Measurements from ENCODE around the gene NYAP1. TPM values are rescaled to one million over a fixed set of nuclear protein-coding genes. Genes with fewer than 3 reads are reported as not detected.
A peak's percentile ranks its signal among the peaks of the same experiment; 100 is the strongest.

The NYAP1 gene
- total and polyA plus RNA-seq, 7 donors: 0.23 to 1.6 (median 1.4) TPM; not detected in 1

- Histone ChIP-seq H3K36me3 (no peaks in the 10 kb centered on the region), H3K4me1 (peaks cover 0 to 22% (median 19%) of the 10 kb centered on the region in 4 donors), H3K27me3 (no peaks in the 10 kb centered on the region), H3K27ac (peak overlapping the region in 3 of 4 donors; percentile 62 to 79 (median 70)), H3K4me3 (peak overlapping the region; percentile 25 to 73 (median 64)), H3K9me3 (no peaks in the 10 kb centered on the region)
- no peak for DNase-seq
- intact Hi-C loops (cut with DNase I): loop anchor here (1.0 to 5.0 kb wide), 3 partner anchors 13 to 190 kb away; partner anchors contain the start of gene GNB2
- WGBS, 2 donors: 14 to 46% methylated on average over 14 of the region's 14 CpGs
- no peak for TF ChIP-seq CTCF (IDR thresholded peaks at IDR 0.05)
- no peak for TF ChIP-seq POLR2A (IDR thresholded peaks at IDR 0.05)
- no peak for TF ChIP-seq POLR2AphosphoS5 (IDR thresholded peaks at IDR 0.05)
- no peak for TF ChIP-seq EP300 (IDR thresholded peaks at IDR 0.05)
These were observed 1.0 kb upstream of the NYAP1 start for GRCh38 chr7:100482728-100483089.

DNA sequence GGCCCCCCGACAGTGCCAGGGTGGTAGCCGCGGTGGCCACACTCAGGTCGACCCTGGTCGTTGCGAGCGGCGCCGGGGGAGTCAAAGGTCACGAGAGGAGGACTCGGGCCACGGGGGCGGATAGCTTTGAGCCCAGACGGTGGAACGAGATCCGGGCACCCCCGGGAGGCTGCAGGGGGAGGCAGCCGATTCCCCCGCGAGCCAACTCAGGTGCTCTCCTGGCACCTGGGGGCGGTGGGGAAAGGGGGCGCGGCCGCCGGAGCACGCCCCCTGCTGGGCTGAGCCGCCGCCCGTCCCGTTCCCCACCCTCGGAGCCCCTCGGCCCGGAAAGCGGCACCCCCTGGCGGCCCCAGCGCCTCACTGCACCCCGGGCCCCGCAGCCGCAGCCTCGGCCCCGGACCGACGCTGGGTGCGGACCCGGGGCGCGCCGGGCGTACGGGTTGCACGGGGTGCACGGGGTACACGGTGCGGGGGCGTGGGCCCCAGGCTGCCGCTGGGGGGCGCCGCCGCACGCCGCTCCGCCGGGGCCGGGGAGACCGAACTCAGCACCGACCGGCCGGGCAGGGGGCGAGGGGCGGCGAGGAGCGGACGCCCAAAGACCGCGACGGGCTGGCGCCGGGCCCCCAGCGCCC lies 521 bp upstream of the NYAP1 start:
- Histone ChIP-seq H3K4me3 (peak overlapping the region; percentile 25 to 73 (median 64)), H3K9me3 (no peaks in the 10 kb centered on the region), H3K4me1 (peaks cover 0 to 21% (median 16%) of the 10 kb centered on the region in 4 donors), H3K36me3 (no peaks in the 10 kb centered on the region), H3K27me3 (no peaks in the 10 kb centered on the region), H3K27ac (peak overlapping the region; percentile 41 to 79 (median 66))
- TF ChIP-seq POLR2A (IDR thresholded peaks at IDR 0.05): no peak
- TF ChIP-seq EP300 (IDR thresholded peaks at IDR 0.05): no peak
- peak; percentile 58 to 100 (median 70) for TF ChIP-seq CTCF (IDR thresholded peaks at IDR 0.05)
- no peak for TF ChIP-seq POLR2AphosphoS5 (IDR thresholded peaks at IDR 0.05)
- intact Hi-C loops (cut with DNase I): loop anchor here (1.0 to 5.0 kb wide), 3 partner anchors 14 to 189 kb away; partner anchors contain the start of gene GNB2
- DNase-seq: peak; percentile 81
- whole genome bisulfite sequencing, 2 donors: 0 to 1% methylated on average over 79 of the region's 79 CpGs

- H3K27me3 ChIP-seq: no peaks in the 10 kb centered on the region
- no peaks in the 10 kb centered on the region for H3K9me3 ChIP-seq
- intact Hi-C loops (cut with DNase I): loop anchor here (5.0 kb wide), 1 partner anchor 188 kb away; the partner anchor contains the start of gene GNB2
- peaks cover 0 to 16% (median 11%) of the 10 kb centered on the region in 4 donors for H3K4me1 ChIP-seq
- peak overlapping the region; percentile 41 to 79 (median 66) for H3K27ac ChIP-seq
- H3K36me3 ChIP-seq: no peaks in the 10 kb centered on the region
- TF ChIP-seq POLR2A (IDR thresholded peaks at IDR 0.05) (no peak), EP300 (IDR thresholded peaks at IDR 0.05) (no peak), CTCF (IDR thresholded peaks at IDR 0.05) (no peak), POLR2AphosphoS5 (IDR thresholded peaks at IDR 0.05) (no peak)
- no peak overlapping the region for H3K4me3 ChIP-seq
- no peak for DNase-seq
- 46 to 76% methylated on average over 6 of the region's 6 CpGs for WGBS, 2 donors
These were observed 932 bp downstream of the NYAP1 start for GRCh38 chr7:100484673-100485045.

GRCh38 chr7:100485471-100485876 lies 1.7 kb downstream of the NYAP1 start:
- no peak for TF ChIP-seq POLR2A (IDR thresholded peaks at IDR 0.05)
- TF ChIP-seq CTCF (IDR thresholded peaks at IDR 0.05): no peak
- no peak for TF ChIP-seq POLR2AphosphoS5 (IDR thresholded peaks at IDR 0.05)
- TF ChIP-seq EP300 (IDR thresholded peaks at IDR 0.05): no peak
- Histone ChIP-seq H3K4me1 (peaks cover 0 to 15% (median 9%) of the 10 kb centered on the region in 4 donors), H3K9me3 (no peaks in the 10 kb centered on the region), H3K27ac (peak overlapping the region in 1 of 4 donors; percentile 2), H3K36me3 (no peaks in the 10 kb centered on the region), H3K27me3 (no peaks in the 10 kb centered on the region), H3K4me3 (no peak overlapping the region)
- WGBS, 2 donors: 78 to 81% methylated on average over 4 of the region's 4 CpGs
- DNase-seq: peak; percentile 66
- intact Hi-C loops (cut with DNase I): no loop called here

Data from sigmoid colon (tissue), 7 donors.